Nephron progenitor cell (in vitro differentiated cells): Measurements from ENCODE around the gene POPDC3.

Experiments used
- DNase-seq: peaks from one replicate; pipeline ENCODE4 v3.0.0; 2021
- H3K27ac Mint-ChIP-seq: 2 replicates; pipeline ENCODE4 v1.8.0; 2021; ENCODE audit warnings: mild to moderate bottlenecking, moderate library complexity, mixed read lengths
- H3K27me3 Mint-ChIP-seq: 2 replicates; pipeline ENCODE4 v1.8.0; 2021; ENCODE audit warnings: mild to moderate bottlenecking, low read depth, mixed read lengths; ENCODE audit not compliant: poor library complexity
- H3K36me3 Mint-ChIP-seq: 2 replicates; pipeline ENCODE4 v1.8.0; 2021; ENCODE audit warnings: low read depth, mixed read lengths
- H3K4me1 Mint-ChIP-seq: 2 replicates; pipeline ENCODE4 v1.8.0; 2021; ENCODE audit warnings: mixed read lengths
- H3K4me3 Mint-ChIP-seq: 2 replicates; pipeline ENCODE4 v1.8.0; 2021; ENCODE audit warnings: mild to moderate bottlenecking, moderate library complexity, mixed read lengths
- H3K9me3 Mint-ChIP-seq: 2 replicates; pipeline ENCODE4 v1.8.0; 2021; ENCODE audit warnings: mild to moderate bottlenecking, moderate library complexity, mixed read lengths
- CTCF ChIP-seq: fragments of 200-600 bp; sonication (generic); IDR thresholded peaks from 2 replicates; pipeline ENCODE4 v1.5.0; 2021; ENCODE audit warnings: antibody characterized with exemption

POPDC3 gene

GRCh38 chr6:105153676-105154075, 26.1 kb downstream of the POPDC3 start:
- Mint-ChIP-seq H3K36me3 (no peaks in the 10 kb centered on the region), H3K9me3 (no peaks in the 10 kb centered on the region), H3K4me3 (no peak overlapping the region), H3K27me3 (no peaks in the 10 kb centered on the region), H3K4me1 (peaks cover 6% of the 10 kb centered on the region), H3K27ac (no peak overlapping the region)
- TF ChIP-seq CTCF, result no peak
- DNase-seq, result no peak

- TF ChIP-seq CTCF, result no peak
- peaks cover 3% of the 10 kb centered on the region for H3K27me3 Mint-ChIP-seq
- no peak overlapping the region for H3K27ac Mint-ChIP-seq
- H3K4me3 Mint-ChIP-seq, result no peak overlapping the region
- peaks cover 6% of the 10 kb centered on the region for H3K4me1 Mint-ChIP-seq
- no peak for DNase-seq
- no peaks in the 10 kb centered on the region for H3K36me3 Mint-ChIP-seq
- no peaks in the 10 kb centered on the region for H3K9me3 Mint-ChIP-seq
These were observed 26.9 kb downstream of the POPDC3 start for GRCh38 chr6:105152880-105153279.

- H3K4me3 Mint-ChIP-seq, result no peak overlapping the region
- TF ChIP-seq CTCF, result no peak
- peaks cover 6% of the 10 kb centered on the region for H3K4me1 Mint-ChIP-seq
- DNase-seq, result no peak
- H3K9me3 Mint-ChIP-seq, result no peaks in the 10 kb centered on the region
- peaks cover 3% of the 10 kb centered on the region for H3K27me3 Mint-ChIP-seq
- H3K36me3 Mint-ChIP-seq, result no peaks in the 10 kb centered on the region
- H3K27ac Mint-ChIP-seq, result no peak overlapping the region
These were observed 28.2 kb downstream of the POPDC3 start for GRCh38 chr6:105151644-105152043.

- TF ChIP-seq CTCF, result no peak
- Mint-ChIP-seq H3K27ac (no peak overlapping the region), H3K9me3 (no peaks in the 10 kb centered on the region), H3K4me1 (peaks cover 16% of the 10 kb centered on the region), H3K27me3 (peaks cover 34% of the 10 kb centered on the region), H3K4me3 (peak overlapping the region; percentile 72), H3K36me3 (no peaks in the 10 kb centered on the region)
- no peak for DNase-seq
These were observed 41.7 kb downstream of the POPDC3 start for GRCh38 chr6:105138141-105138540.

- Mint-ChIP-seq H3K9me3 (no peaks in the 10 kb centered on the region), H3K4me3 (peak overlapping the region; percentile 87), H3K27me3 (peaks cover 34% of the 10 kb centered on the region), H3K27ac (no peak overlapping the region), H3K36me3 (no peaks in the 10 kb centered on the region), H3K4me1 (peaks cover 16% of the 10 kb centered on the region)
- no peak for TF ChIP-seq CTCF
- DNase-seq, result peak; percentile 30
These were observed 42.4 kb downstream of the POPDC3 start for GRCh38 chr6:105137388-105137787.

- no peaks in the 10 kb centered on the region for H3K36me3 Mint-ChIP-seq
- peak; percentile 4 for TF ChIP-seq CTCF
- H3K4me1 Mint-ChIP-seq, result peaks cover 16% of the 10 kb centered on the region
- no peaks in the 10 kb centered on the region for H3K9me3 Mint-ChIP-seq
- H3K27me3 Mint-ChIP-seq, result peaks cover 34% of the 10 kb centered on the region
- H3K4me3 Mint-ChIP-seq, result peak overlapping the region; percentile 87
- DNase-seq, result peak; percentile 74
- H3K27ac Mint-ChIP-seq, result no peak overlapping the region
These were observed 43.1 kb downstream of the POPDC3 start for GRCh38 chr6:105136431-105137350.
